Naive B cell (primary cell): ENCODE measurements around the gene BMP4. TPM values are rescaled to one million over a fixed set of nuclear protein-coding genes. Genes with fewer than 3 reads are reported as not detected.
A peak's percentile ranks its signal among the peaks of the same experiment; 100 is the strongest.

Source experiments
- ATAC-seq, 2 donors: fragments of 150-1000 bp; cut with Tn5 transposase; 2 replicates each; pipeline ENCODE4 v1.10.0; 2021; ENCODE audit warnings: low read depth in 2 of 2, mild to moderate bottlenecking in 2 of 2, moderate library complexity in 2 of 2
- DNase-seq: peaks from one replicate; pipeline ENCODE4 v3.0.0; 2022
- H3K27ac Mint-ChIP-seq, 6 donors: one replicate each; pipeline ENCODE4 v1.8.0; 2020 to 2022; ENCODE audit warnings: mild to moderate bottlenecking in 6 of 6, mixed read lengths in 6 of 6, moderate library complexity in 5 of 6, inconsistent platforms in 2 of 6
- H3K27me3 Mint-ChIP-seq, 3 donors: one replicate each; pipeline ENCODE4 v1.8.0; 2021 to 2022; ENCODE audit warnings: mixed read lengths in 3 of 3, mild to moderate bottlenecking in 1 of 3
- H3K36me3 Mint-ChIP-seq, 2 donors: one replicate each; pipeline ENCODE4 v1.8.0; 2020 to 2022; ENCODE audit warnings: mixed read lengths in 2 of 2, inconsistent platforms in 1 of 2, mild to moderate bottlenecking in 1 of 2
- H3K4me1 Mint-ChIP-seq, 3 donors: one replicate each; pipeline ENCODE4 v1.8.0; 2020 to 2022; ENCODE audit warnings: mixed read lengths in 3 of 3, inconsistent platforms in 1 of 3, mild to moderate bottlenecking in 1 of 3, moderate library complexity in 1 of 3
- H3K4me3 Mint-ChIP-seq, 8 donors: one replicate each; pipeline ENCODE4 v1.8.0; 2020 to 2022; ENCODE audit warnings: mild to moderate bottlenecking in 8 of 8, mixed read lengths in 8 of 8, moderate library complexity in 8 of 8, inconsistent platforms in 2 of 8
- H3K9me3 Mint-ChIP-seq, 7 donors: one replicate each; pipeline ENCODE4 v1.8.0; 2020 to 2022; ENCODE audit warnings: mixed read lengths in 7 of 7, mild to moderate bottlenecking in 5 of 7, inconsistent platforms in 2 of 7, moderate library complexity in 1 of 7
- polyA plus RNA-seq, 6 donors: library from polyadenylated mRNA; unstranded; fragments of 300-500 nt; fragmentation: Illumina TruSeq; gene quantifications; one replicate each; pipeline ENCODE4 v1.2.3, GENCODE V29; 2021; ENCODE audit warnings: low read depth in 6 of 6

Gene BMP4
- polyA plus RNA-seq, 6 donors from 2014 or later, result not detected

- Mint-ChIP-seq H3K4me3 (peak overlapping the region; percentile 67 to 85 (median 78)), H3K27me3 (peaks cover 59 to 94% (median 91%) of the 10 kb centered on the region in 3 donors)
Measured at GRCh38 chr14:53955671-53956426, 776 bp downstream of the BMP4 start.

DNA sequence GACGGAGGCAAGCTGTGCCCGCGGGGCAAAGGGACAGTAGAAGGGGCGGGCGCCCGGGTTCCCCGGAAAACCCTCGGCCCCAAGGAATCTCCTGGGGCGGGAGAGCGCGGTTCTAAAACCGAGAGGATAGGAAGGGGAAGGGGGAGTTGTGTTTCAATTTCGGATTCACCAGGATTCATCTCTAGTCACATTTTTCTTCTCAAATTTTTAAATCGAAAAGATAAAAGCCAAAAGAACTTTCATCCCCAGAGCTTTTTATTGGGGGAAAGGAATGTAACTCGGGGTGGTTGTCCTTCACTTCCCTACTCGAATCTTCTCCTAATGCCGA, 1.4 kb downstream of the BMP4 start:
- Mint-ChIP-seq H3K36me3 (no peaks in the 10 kb centered on the region), H3K4me3 (peak overlapping the region in 7 of 8 donors; percentile 72 to 84 (median 81)), H3K27ac (peak overlapping the region in 1 of 6 donors; percentile 59), H3K9me3 (peaks cover 0 to 3% (median 0%) of the 10 kb centered on the region in 7 donors), H3K27me3 (peaks cover 59 to 94% (median 91%) of the 10 kb centered on the region in 3 donors), H3K4me1 (peaks cover 21 to 42% (median 30%) of the 10 kb centered on the region in 3 donors)
- DNase-seq, result no peak
- ATAC-seq, result no peak

More at GRCh38 chr14:53955671-53956426, 776 bp downstream of the BMP4 start:
- no peak for DNase-seq
- Mint-ChIP-seq H3K27ac (no peak overlapping the region), H3K4me1 (peaks cover 21 to 42% (median 30%) of the 10 kb centered on the region in 3 donors), H3K9me3 (peaks cover 0 to 3% (median 0%) of the 10 kb centered on the region in 7 donors), H3K36me3 (no peaks in the 10 kb centered on the region)
- ATAC-seq, result no peak

DNA sequence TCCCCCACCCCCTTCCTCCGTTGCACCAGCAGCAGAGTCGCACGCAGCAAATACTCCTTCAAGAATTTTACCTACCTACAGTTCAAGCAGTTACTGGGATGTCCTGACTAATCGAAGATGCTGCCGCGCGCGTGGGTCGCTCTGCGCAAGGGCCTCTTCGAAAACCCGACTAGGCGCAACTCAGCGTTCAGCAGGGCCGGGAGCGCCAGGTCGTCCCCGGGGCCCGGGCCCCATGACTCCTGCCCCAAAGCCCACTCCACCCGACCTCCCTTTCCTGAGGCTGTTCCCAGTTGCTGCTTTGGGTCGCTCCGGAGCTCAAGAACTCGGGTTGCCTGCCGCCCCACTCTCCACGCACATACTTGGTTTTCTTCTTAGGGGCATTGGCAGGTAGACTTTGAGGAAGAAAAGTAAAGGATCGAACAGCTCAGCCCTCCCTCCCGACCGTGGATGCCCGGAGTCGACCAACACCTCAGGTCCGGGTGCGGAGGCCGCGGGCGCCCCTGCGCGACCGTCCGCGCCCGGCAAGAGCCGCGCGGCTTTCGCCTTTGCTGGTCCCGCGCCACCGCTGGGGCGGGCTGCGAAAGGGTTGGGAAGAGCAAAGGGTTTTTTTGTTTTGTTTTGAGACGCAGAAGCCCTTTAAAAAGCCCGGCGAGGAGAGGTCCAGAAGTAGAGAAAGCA, 1.9 kb downstream of the BMP4 start:
- Mint-ChIP-seq H3K27me3 (peaks cover 57 to 98% (median 91%) of the 10 kb centered on the region in 3 donors), H3K27ac (no peak overlapping the region), H3K36me3 (no peaks in the 10 kb centered on the region), H3K9me3 (peaks cover 0 to 3% (median 0%) of the 10 kb centered on the region in 7 donors), H3K4me1 (peaks cover 21 to 42% (median 30%) of the 10 kb centered on the region in 3 donors), H3K4me3 (peak overlapping the region; percentile 27 to 85 (median 82))
- ATAC-seq, result no peak
- no peak for DNase-seq

DNA sequence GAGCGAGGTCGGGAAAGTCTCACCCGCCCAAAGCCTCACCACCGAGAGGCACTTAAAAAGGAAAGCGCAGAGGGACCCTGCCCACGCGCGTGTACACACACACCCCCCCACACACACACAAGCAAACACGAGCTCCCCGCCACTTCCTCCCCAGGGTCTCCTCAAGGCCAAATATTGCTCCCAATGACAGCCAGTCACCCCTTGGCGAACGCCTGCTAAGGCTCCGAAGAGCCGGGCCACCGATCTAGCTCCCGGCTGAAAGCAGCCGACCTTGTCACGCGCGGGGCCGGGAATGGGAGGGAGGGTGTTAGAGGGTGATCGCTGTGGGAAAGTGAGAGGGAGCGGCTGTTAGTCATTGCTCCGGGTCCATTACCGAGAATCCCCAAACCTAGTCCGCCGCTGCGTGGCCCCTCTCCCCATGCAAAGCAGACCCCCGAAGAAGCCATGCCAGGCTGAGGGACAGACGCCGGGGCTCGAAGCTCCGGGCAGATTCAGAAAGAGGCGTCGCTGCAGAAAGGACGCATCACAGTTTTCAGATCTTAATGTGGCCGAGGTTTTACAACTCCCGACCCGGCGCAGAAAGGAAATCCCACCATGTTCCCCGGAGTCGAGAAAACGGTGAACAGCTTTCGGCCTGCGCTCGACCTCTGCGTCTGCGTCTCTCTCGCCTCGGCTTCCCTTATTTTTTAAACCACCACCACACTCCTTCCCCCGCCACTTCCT, 2.6 kb downstream of the BMP4 start:
- Mint-ChIP-seq H3K27me3 (peaks cover 60 to 97% (median 90%) of the 10 kb centered on the region in 3 donors), H3K27ac (peak overlapping the region in 1 of 6 donors; percentile 88)
- DNase-seq, result no peak

GRCh38 chr14:53953002-53953827, 3.4 kb downstream of the BMP4 start:
- Mint-ChIP-seq H3K36me3 (no peaks in the 10 kb centered on the region), H3K4me3 (peak overlapping the region in 7 of 8 donors; percentile 71 to 85 (median 81)), H3K9me3 (peaks cover 0 to 9% (median 0%) of the 10 kb centered on the region in 7 donors), H3K27me3 (peaks cover 61 to 95% (median 95%) of the 10 kb centered on the region in 3 donors), H3K4me1 (peaks cover 21 to 42% (median 30%) of the 10 kb centered on the region in 3 donors), H3K27ac (peak overlapping the region in 1 of 6 donors; percentile 70)
- ATAC-seq (no peak), DNase-seq (no peak)

More for the DNA sequence above, 2.6 kb downstream of the BMP4 start:
- no peak for ATAC-seq
- H3K9me3 Mint-ChIP-seq, result peaks cover 0 to 4% (median 0%) of the 10 kb centered on the region in 7 donors
- H3K4me1 Mint-ChIP-seq, result peaks cover 21 to 42% (median 30%) of the 10 kb centered on the region in 3 donors
- H3K4me3 Mint-ChIP-seq, result peak overlapping the region; percentile 27 to 85 (median 80)
- H3K36me3 Mint-ChIP-seq, result no peaks in the 10 kb centered on the region

GRCh38 chr14:53952533-53952932, 4.1 kb downstream of the BMP4 start:
- Mint-ChIP-seq H3K4me3 (peak overlapping the region in 5 of 8 donors; percentile 35 to 84 (median 76)), H3K4me1 (peaks cover 21 to 42% (median 30%) of the 10 kb centered on the region in 3 donors), H3K27ac (no peak overlapping the region), H3K9me3 (peaks cover 0 to 9% (median 0%) of the 10 kb centered on the region in 7 donors), H3K36me3 (no peaks in the 10 kb centered on the region), H3K27me3 (peaks cover 58 to 96% (median 95%) of the 10 kb centered on the region in 3 donors)
- ATAC-seq (no peak), DNase-seq (no peak)

- peaks cover 56 to 94% (median 92%) of the 10 kb centered on the region in 3 donors for H3K27me3 Mint-ChIP-seq
- H3K27ac Mint-ChIP-seq, result no peak overlapping the region
- peaks cover 21 to 35% (median 30%) of the 10 kb centered on the region in 3 donors for H3K4me1 Mint-ChIP-seq
- H3K36me3 Mint-ChIP-seq, result no peaks in the 10 kb centered on the region
- peaks cover 0 to 9% (median 0%) of the 10 kb centered on the region in 7 donors for H3K9me3 Mint-ChIP-seq
- H3K4me3 Mint-ChIP-seq, result peak overlapping the region in 2 of 8 donors; percentile 66 to 76
- ATAC-seq (no peak), DNase-seq (no peak)
Measured at GRCh38 chr14:53951627-53952303, 4.9 kb downstream of the BMP4 start.

DNA sequence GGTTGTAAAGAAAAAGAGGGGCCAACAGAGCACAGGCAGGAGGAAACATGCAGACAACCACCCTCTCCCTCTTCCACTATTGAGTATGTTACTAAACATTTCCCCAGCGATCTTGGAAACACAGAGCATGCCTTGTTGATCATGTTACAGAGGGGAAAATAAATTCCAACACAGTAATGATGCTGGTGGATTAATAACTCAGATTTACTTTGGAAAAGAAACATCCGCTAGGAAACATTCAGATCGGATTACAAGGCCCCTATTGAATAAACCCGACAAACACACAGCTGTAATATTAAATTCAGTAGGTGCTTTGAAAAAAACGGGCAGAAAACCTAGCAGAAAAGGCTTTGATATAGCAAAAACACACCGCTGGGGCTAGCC, 5.4 kb downstream of the BMP4 start:
- no peak for ATAC-seq
- Mint-ChIP-seq H3K4me3 (peak overlapping the region in 2 of 8 donors; percentile 39 to 59), H3K27ac (no peak overlapping the region), H3K9me3 (peaks cover 0 to 9% (median 0%) of the 10 kb centered on the region in 7 donors), H3K36me3 (no peaks in the 10 kb centered on the region), H3K4me1 (peaks cover 21 to 31% (median 26%) of the 10 kb centered on the region in 3 donors), H3K27me3 (peaks cover 56 to 91% (median 88%) of the 10 kb centered on the region in 3 donors)
- no peak for DNase-seq

GRCh38 chr14:53950031-53950793, 6.4 kb downstream of the BMP4 start:
- Mint-ChIP-seq H3K4me1 (peaks cover 17 to 24% (median 17%) of the 10 kb centered on the region in 3 donors), H3K9me3 (peaks cover 0 to 9% (median 0%) of the 10 kb centered on the region in 7 donors), H3K4me3 (peak overlapping the region in 1 of 8 donors; percentile 12), H3K27ac (no peak overlapping the region), H3K36me3 (no peaks in the 10 kb centered on the region), H3K27me3 (peaks cover 52 to 89% (median 78%) of the 10 kb centered on the region in 3 donors)
- ATAC-seq (no peak), DNase-seq (no peak)

- H3K4me3 Mint-ChIP-seq, result no peak overlapping the region
- H3K4me1 Mint-ChIP-seq, result peaks cover 7 to 19% (median 8%) of the 10 kb centered on the region in 3 donors
- H3K36me3 Mint-ChIP-seq, result no peaks in the 10 kb centered on the region
- DNase-seq (no peak), ATAC-seq (no peak)
- H3K9me3 Mint-ChIP-seq, result peaks cover 0 to 9% (median 0%) of the 10 kb centered on the region in 7 donors
- peaks cover 62 to 89% (median 78%) of the 10 kb centered on the region in 3 donors for H3K27me3 Mint-ChIP-seq
- no peak overlapping the region for H3K27ac Mint-ChIP-seq
Measured at GRCh38 chr14:53949201-53949600, 7.4 kb downstream of the BMP4 start.

GRCh38 chr14:53948205-53948884, 8.3 kb downstream of the BMP4 start:
- Mint-ChIP-seq H3K36me3 (no peaks in the 10 kb centered on the region), H3K9me3 (peaks cover 0 to 9% (median 0%) of the 10 kb centered on the region in 7 donors), H3K4me3 (no peak overlapping the region), H3K4me1 (peaks cover 0 to 13% (median 4%) of the 10 kb centered on the region in 3 donors), H3K27me3 (peaks cover 68 to 89% (median 78%) of the 10 kb centered on the region in 3 donors), H3K27ac (no peak overlapping the region)
- no peak for ATAC-seq
- no peak for DNase-seq
